Parathyroid adenoma (tissue), 2 donors: ENCODE measurements around the gene ACBD6.

ENCODE experiments used
- H2AFZ ChIP-seq: fragments of 300-600 bp; sonication (generic); one replicate; pipeline ENCODE4 v1.7.0; 2017; ENCODE audit warnings: antibody characterized with exemption, mild to moderate bottlenecking
- H3K27ac ChIP-seq: fragments of 300-600 bp; sonication (generic); one replicate; pipeline ENCODE4 v1.7.0; 2017
- H3K27me3 ChIP-seq: fragments of 300-600 bp; sonication (generic); one replicate; pipeline ENCODE4 v1.7.0; 2017; ENCODE audit warnings: low read length; ENCODE audit not compliant: control insufficient read depth, insufficient read depth
- H3K36me3 ChIP-seq: fragments of 300-600 bp; sonication (generic); one replicate; pipeline ENCODE4 v1.7.0; 2017; ENCODE audit warnings: low read length; ENCODE audit not compliant: control insufficient read depth, insufficient read depth
- H3K4me1 ChIP-seq: fragments of 300-600 bp; sonication (generic); one replicate; pipeline ENCODE4 v1.7.0; 2017; ENCODE audit warnings: control low read depth
- H3K4me2 ChIP-seq: fragments of 300-600 bp; sonication (generic); one replicate; pipeline ENCODE4 v1.7.0; 2017; ENCODE audit warnings: low read length
- H3K4me3 ChIP-seq: fragments of 300-600 bp; sonication (generic); one replicate; pipeline ENCODE4 v1.7.0; 2017; ENCODE audit warnings: low read depth, low read length
- H3K79me2 ChIP-seq: fragments of 300-600 bp; sonication (generic); one replicate; pipeline ENCODE4 v1.7.0; 2017; ENCODE audit warnings: control low read depth
- H3K9ac ChIP-seq: fragments of 300-600 bp; sonication (generic); one replicate; pipeline ENCODE4 v1.7.0; 2017; ENCODE audit warnings: mild to moderate bottlenecking
- H3K9me3 ChIP-seq: fragments of 300-600 bp; sonication (generic); one replicate; pipeline ENCODE4 v1.7.0; 2017; ENCODE audit warnings: low read length; ENCODE audit not compliant: control insufficient read depth
- TF ChIP-seq, protein P1 (sequence below): fragments of 300-600 bp; sonication (generic); IDR thresholded peaks from one replicate; pipeline ENCODE4 v1.7.0; 2017; ENCODE audit warnings: antibody characterized with exemption, mild to moderate bottlenecking
- donor health status: primary hyperparathyroidism.

The ACBD6 gene

DNA sequence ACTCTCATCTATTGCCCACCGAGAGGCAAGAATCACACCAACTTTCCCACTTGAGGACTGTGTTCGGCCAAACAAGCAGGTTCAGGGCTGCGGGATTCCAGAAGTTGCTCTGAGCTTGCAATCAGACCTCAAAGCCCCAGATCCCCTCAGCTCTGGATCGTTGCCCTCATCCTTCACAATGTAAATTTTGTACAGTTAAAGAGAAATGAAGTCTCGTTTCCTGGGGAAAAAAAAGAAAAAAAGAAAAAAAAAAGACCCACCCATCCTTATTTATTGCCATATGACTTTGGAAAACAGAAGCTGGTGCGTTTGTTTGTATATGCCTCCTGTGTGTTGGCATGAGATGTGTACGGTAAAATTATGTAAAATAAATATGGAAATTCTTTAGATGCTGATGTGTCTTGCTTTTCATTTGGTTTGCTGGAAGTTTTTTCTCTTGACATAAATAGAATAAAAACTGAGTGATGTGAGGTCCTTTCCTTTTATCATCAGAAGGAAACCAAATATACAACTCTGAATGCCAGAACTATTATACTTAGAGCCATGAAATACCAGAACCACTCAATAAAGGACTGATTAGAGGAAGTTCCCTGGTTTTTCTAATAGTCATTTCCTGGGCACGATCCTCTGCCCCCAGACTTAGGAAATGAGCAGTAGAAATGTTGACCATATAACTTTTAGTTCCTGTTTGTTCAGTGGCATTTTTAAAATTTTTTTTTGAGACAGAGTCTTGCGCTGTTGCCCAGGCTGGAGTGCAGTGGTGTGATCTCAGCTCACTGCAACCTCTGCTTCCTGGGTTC, 223.6 kb downstream of the ACBD6 start:
- no peak overlapping the region for H3K9ac ChIP-seq
- no peak overlapping the region for H3K27ac ChIP-seq
- no peak overlapping the region for H3K4me2 ChIP-seq
- TF ChIP-seq, protein P1, sequence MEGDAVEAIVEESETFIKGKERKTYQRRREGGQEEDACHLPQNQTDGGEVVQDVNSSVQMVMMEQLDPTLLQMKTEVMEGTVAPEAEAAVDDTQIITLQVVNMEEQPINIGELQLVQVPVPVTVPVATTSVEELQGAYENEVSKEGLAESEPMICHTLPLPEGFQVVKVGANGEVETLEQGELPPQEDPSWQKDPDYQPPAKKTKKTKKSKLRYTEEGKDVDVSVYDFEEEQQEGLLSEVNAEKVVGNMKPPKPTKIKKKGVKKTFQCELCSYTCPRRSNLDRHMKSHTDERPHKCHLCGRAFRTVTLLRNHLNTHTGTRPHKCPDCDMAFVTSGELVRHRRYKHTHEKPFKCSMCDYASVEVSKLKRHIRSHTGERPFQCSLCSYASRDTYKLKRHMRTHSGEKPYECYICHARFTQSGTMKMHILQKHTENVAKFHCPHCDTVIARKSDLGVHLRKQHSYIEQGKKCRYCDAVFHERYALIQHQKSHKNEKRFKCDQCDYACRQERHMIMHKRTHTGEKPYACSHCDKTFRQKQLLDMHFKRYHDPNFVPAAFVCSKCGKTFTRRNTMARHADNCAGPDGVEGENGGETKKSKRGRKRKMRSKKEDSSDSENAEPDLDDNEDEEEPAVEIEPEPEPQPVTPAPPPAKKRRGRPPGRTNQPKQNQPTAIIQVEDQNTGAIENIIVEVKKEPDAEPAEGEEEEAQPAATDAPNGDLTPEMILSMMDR, result no peak
- H3K36me3 ChIP-seq, result no peaks in the 10 kb centered on the region
- H3K4me1 ChIP-seq, result no peaks in the 10 kb centered on the region
- H2AFZ ChIP-seq, result no peak overlapping the region
- H3K79me2 ChIP-seq, result no peaks in the 10 kb centered on the region
- H3K4me3 ChIP-seq, result no peak overlapping the region
- H3K9me3 ChIP-seq, result no peaks in the 10 kb centered on the region
- H3K27me3 ChIP-seq, result no peaks in the 10 kb centered on the region

DNA sequence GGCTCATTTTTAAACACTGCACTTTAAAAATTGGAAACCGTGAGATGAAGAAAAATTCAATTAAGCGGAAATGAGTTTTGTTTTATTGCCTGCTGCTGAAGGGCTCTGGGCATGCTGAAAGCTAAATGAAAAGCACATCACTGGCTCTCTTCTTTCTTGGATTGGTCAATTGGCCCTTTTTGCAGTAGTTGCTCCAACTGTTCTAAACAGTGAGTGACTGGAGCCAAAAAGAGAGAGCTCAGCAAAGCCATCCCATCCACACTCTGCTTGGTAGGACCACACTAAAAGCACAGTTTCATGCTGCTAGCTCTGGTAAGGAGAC, 224.2 kb downstream of the ACBD6 start:
- H3K9me3 ChIP-seq, result no peaks in the 10 kb centered on the region
- no peak overlapping the region for H2AFZ ChIP-seq
- H3K79me2 ChIP-seq, result no peaks in the 10 kb centered on the region
- no peak overlapping the region for H3K4me3 ChIP-seq
- H3K27me3 ChIP-seq, result no peaks in the 10 kb centered on the region
- H3K4me1 ChIP-seq, result no peaks in the 10 kb centered on the region
- H3K9ac ChIP-seq, result no peak overlapping the region
- no peak overlapping the region for H3K27ac ChIP-seq
- no peaks in the 10 kb centered on the region for H3K36me3 ChIP-seq
- TF ChIP-seq, protein P1, result no peak
- no peak overlapping the region for H3K4me2 ChIP-seq

DNA sequence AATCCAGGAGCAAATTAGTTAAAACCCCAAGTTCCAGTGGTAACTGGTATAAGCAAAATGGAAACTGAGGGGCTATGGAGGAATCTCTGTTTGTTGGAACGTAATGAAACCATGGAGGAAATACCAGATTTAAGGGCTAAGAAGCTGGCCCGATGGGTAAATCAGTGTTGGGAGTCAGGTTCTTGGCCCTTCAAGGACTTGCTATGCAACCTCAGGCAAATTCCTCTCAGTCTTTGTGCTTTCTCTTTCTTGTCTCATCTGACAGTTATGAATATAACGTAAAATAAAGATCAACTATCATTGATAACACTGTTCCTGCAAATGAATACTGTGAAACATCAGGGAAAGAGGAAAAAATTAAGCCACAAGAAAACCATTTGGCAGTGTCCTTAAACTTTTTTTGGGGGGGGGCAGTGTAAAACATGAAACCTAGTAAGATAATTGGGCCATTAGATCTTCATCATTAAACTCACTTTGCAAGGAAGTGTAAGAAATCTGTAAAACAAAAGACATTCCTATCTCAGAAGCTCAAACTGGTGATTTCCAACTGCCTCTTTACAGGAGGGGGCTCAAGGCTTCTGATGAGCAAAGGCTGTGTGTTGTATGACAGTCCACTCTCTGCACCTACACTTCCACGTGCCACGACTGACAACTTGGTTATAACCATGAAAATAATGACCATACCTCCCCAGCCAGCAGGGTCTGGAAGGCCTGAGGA, 224.7 kb downstream of the ACBD6 start:
- H3K4me2 ChIP-seq, result no peak overlapping the region
- H3K27ac ChIP-seq, result no peak overlapping the region
- TF ChIP-seq, protein P1, result no peak
- no peaks in the 10 kb centered on the region for H3K36me3 ChIP-seq
- no peak overlapping the region for H2AFZ ChIP-seq
- no peaks in the 10 kb centered on the region for H3K9me3 ChIP-seq
- no peaks in the 10 kb centered on the region for H3K27me3 ChIP-seq
- no peaks in the 10 kb centered on the region for H3K4me1 ChIP-seq
- no peaks in the 10 kb centered on the region for H3K79me2 ChIP-seq
- H3K9ac ChIP-seq, result no peak overlapping the region
- no peak overlapping the region for H3K4me3 ChIP-seq

DNA sequence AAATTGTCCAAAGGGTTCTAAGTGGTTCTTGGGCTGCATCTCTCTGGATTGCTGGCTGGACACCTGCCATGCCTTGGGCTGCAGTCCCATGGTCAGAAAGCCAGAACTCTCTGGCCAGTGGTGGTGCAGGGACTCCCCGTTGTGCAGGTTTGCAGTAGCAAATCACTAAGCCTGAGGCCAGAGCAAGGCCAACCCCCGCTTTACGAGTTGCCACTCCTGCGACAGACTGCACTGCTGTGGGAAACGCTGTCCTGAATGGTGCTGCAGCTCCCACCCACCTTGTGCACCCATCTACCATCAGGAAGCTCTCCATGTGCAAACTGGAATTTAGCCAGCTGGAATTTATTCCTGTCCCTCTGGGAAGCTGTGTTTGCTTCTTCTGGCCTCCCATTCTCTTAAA, 226.7 kb downstream of the ACBD6 start:
- TF ChIP-seq, protein P1, result no peak
- H3K36me3 ChIP-seq, result no peaks in the 10 kb centered on the region

More for the DNA sequence above, 226.7 kb downstream of the ACBD6 start:
- H3K79me2 ChIP-seq, result no peaks in the 10 kb centered on the region
- no peak overlapping the region for H3K27ac ChIP-seq
- no peak overlapping the region for H2AFZ ChIP-seq
- H3K4me2 ChIP-seq, result no peak overlapping the region
- no peaks in the 10 kb centered on the region for H3K27me3 ChIP-seq
- H3K9me3 ChIP-seq, result no peaks in the 10 kb centered on the region
- no peak overlapping the region for H3K4me3 ChIP-seq
- peaks cover under 1% of the 10 kb centered on the region for H3K4me1 ChIP-seq
- no peak overlapping the region for H3K9ac ChIP-seq
